Peyer's patch (tissue), 4 donors: ENCODE data around the gene OPCML.

ENCODE experiments used
- POLR2A ChIP-seq, 2 donors: fragments of 450-650 bp; IDR thresholded peaks; one replicate each; pipeline ENCODE4 v1.5.1; 2017; ENCODE audit warnings: antibody characterized with exemption in 2 of 2, mild to moderate bottlenecking in 2 of 2, moderate library complexity in 2 of 2
- TF ChIP-seq, protein P1 (sequence below), 6 experiments: fragments of 450-650 bp in 4 of 6; fragments of 200-600 bp in 2 of 6; sonication (generic) in 1 of 6; IDR thresholded peaks; one replicate each; pipeline ENCODE4 v1.5.1; 2017 to 2019; ENCODE audit warnings: antibody characterized with exemption in 6 of 6, mild to moderate bottlenecking in 3 of 6, moderate library complexity in 1 of 6

DNA sequence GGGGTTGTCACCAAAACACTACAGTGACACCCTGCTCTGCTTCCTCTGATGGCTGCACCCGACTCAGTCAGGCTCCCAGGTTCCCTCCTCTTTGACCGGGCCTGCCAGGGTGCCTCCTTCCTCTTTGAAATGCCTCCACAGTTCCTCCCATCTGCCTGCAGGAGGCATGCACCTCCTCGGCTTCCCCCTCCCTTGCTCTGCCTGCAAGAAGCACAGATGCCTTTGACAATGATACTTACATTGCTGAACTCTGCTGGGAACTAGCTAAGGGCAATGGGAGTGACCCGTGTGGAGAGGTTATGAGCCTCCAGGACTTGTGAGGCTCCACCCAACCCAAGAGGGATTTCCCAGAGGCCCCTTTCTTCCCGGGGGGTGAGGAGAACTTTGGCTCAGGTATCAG, 674.1 kb downstream of the OPCML start:
- no peak for TF ChIP-seq POLR2A (IDR thresholded peaks at IDR 0.05)
- TF ChIP-seq, protein P1, sequence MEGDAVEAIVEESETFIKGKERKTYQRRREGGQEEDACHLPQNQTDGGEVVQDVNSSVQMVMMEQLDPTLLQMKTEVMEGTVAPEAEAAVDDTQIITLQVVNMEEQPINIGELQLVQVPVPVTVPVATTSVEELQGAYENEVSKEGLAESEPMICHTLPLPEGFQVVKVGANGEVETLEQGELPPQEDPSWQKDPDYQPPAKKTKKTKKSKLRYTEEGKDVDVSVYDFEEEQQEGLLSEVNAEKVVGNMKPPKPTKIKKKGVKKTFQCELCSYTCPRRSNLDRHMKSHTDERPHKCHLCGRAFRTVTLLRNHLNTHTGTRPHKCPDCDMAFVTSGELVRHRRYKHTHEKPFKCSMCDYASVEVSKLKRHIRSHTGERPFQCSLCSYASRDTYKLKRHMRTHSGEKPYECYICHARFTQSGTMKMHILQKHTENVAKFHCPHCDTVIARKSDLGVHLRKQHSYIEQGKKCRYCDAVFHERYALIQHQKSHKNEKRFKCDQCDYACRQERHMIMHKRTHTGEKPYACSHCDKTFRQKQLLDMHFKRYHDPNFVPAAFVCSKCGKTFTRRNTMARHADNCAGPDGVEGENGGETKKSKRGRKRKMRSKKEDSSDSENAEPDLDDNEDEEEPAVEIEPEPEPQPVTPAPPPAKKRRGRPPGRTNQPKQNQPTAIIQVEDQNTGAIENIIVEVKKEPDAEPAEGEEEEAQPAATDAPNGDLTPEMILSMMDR (IDR thresholded peaks at IDR 0.05), result peak in 2 of 6 experiments; percentile 15 to 34
